IMR-90 (cell line): ENCODE data around the gene P2RX7. TPM values are rescaled to one million over a fixed set of nuclear protein-coding genes. Genes with fewer than 3 reads are reported as not detected.

Experiments used
- ATAC-seq: fragments of 200-7000 bp; cut with Tn5 transposase; 2 replicates; pipeline ENCODE4 v1.9.1; 2020; ENCODE audit warnings: low read depth, mild to moderate bottlenecking, moderate library complexity
- BruUV-seq: library from RNA; stranded (reverse); fragments of 400-500 nt; replicated peaks from 2 replicates; lab custom pipeline; 2021; lab: Mats Ljungman, UMichigan
- CTCF ChIA-PET: fragments of 300-600 bp; formaldehyde crosslinking; extraction: SDS; loops from one replicate; lab custom pipeline; 2021; ENCODE audit warnings: antibody characterized with exemption; lab: Yijun Ruan, JAX
- POLR2A ChIA-PET: fragments of 300-600 bp; sonication (Branson Sonifier 250); formaldehyde crosslinking; loops from one replicate; lab custom pipeline; 2022; ENCODE audit warnings: antibody characterized with exemption; ENCODE audit not compliant: unreplicated experiment; lab: Charles Lee
- DNase-seq: peaks from one replicate; pipeline ENCODE4 v3.0.0; 2013
- H2AFZ ChIP-seq: replicated peaks from 2 replicates; pipeline ENCODE3; 2013; ENCODE audit warnings: low read length, mild to moderate bottlenecking; ENCODE audit not compliant: poor library complexity
- H2AK5ac ChIP-seq: 2 replicates; pipeline ENCODE4 v1.6.1; 2013; ENCODE audit warnings: low read depth, low read length, inconsistent platforms
- H2AK9ac ChIP-seq: replicated peaks from 2 replicates; pipeline ENCODE3; 2013; ENCODE audit warnings: mild to moderate bottlenecking, low read depth, low read length, moderate library complexity; ENCODE audit not compliant: poor library complexity
- H2BK120ac ChIP-seq: 2 replicates; pipeline ENCODE4 v1.6.1; 2013; ENCODE audit warnings: low read depth, low read length, inconsistent platforms
- H2BK15ac ChIP-seq: 3 replicates; pipeline ENCODE4 v1.6.1; 2013; ENCODE audit warnings: low read depth, low read length, inconsistent platforms
- H2BK20ac ChIP-seq: 2 replicates; pipeline ENCODE4 v1.6.1; 2013; ENCODE audit warnings: low read depth, mild to moderate bottlenecking, inconsistent platforms, low read length, moderate library complexity
- H2BK5ac ChIP-seq: 2 replicates; pipeline ENCODE4 v1.6.1; 2013; ENCODE audit warnings: mild to moderate bottlenecking, low read depth, low read length, inconsistent platforms; ENCODE audit not compliant: poor library complexity, severe bottlenecking
- H3K14ac ChIP-seq: replicated peaks from 2 replicates; pipeline ENCODE4 v1.6.1; 2013; ENCODE audit warnings: low read depth, low read length, inconsistent platforms
- H3K18ac ChIP-seq: 2 replicates; pipeline ENCODE4 v1.6.1; 2013; ENCODE audit warnings: low read depth, low read length, control low read depth
- H3K23ac ChIP-seq: 2 replicates; pipeline ENCODE4 v1.6.1; 2013; ENCODE audit warnings: low read depth, low read length, inconsistent platforms
- H3K27ac ChIP-seq: 2 replicates; pipeline ENCODE4 v1.5.1; 2013; ENCODE audit warnings: mild to moderate bottlenecking, control low read depth, low read length; ENCODE audit not compliant: insufficient read depth
- H3K27me3 ChIP-seq: 2 replicates; pipeline ENCODE4 v1.6.1; 2013; ENCODE audit warnings: low read length; ENCODE audit not compliant: control insufficient read depth, insufficient read depth
- H3K36me3 ChIP-seq: 2 replicates; pipeline ENCODE4 v1.6.1; 2013; ENCODE audit warnings: low read length, mixed read lengths; ENCODE audit not compliant: control insufficient read depth, insufficient read depth
- H3K4ac ChIP-seq: 2 replicates; pipeline ENCODE4 v1.6.1; 2013; ENCODE audit warnings: low read depth, low read length, inconsistent platforms
- H3K4me1 ChIP-seq: 2 replicates; pipeline ENCODE4 v1.6.1; 2013; ENCODE audit warnings: low read length, mixed read lengths; ENCODE audit not compliant: control insufficient read depth, insufficient read depth
- H3K4me2 ChIP-seq: 2 replicates; pipeline ENCODE4 v1.6.1; 2013; ENCODE audit warnings: low read depth, mild to moderate bottlenecking, control low read depth, low read length, moderate library complexity
- H3K4me3 ChIP-seq: 2 replicates; pipeline ENCODE4 v1.5.1; 2013; ENCODE audit warnings: low read depth, mild to moderate bottlenecking, control low read depth, low read length, moderate library complexity; ENCODE audit not compliant: insufficient read depth
- H3K56ac ChIP-seq: 2 replicates; pipeline ENCODE4 v1.6.1; 2013; ENCODE audit warnings: low read length, inconsistent platforms; ENCODE audit not compliant: insufficient read depth; ENCODE audit errors: extremely low read depth
- H3K79me1 ChIP-seq, 2 experiments: 2 replicates each; pipeline ENCODE4 v1.6.1; 2013; ENCODE audit warnings: low read length in 2 of 2, inconsistent platforms in 1 of 2, low read depth in 1 of 2
- H3K9ac ChIP-seq: 2 replicates; pipeline ENCODE4 v1.6.1; 2013; ENCODE audit warnings: low read depth, low read length, control low read depth
- H3K9me1 ChIP-seq: 2 replicates; pipeline ENCODE4 v1.6.1; 2013; ENCODE audit warnings: low read length, inconsistent platforms; ENCODE audit not compliant: insufficient read depth
- H3K9me3 ChIP-seq: 2 replicates; pipeline ENCODE4 v1.6.1; 2013; ENCODE audit warnings: low read length; ENCODE audit not compliant: control insufficient read depth, insufficient read depth
- H4K20me1 ChIP-seq: 2 replicates; pipeline ENCODE4 v1.6.1; 2013; ENCODE audit warnings: low read length, inconsistent platforms; ENCODE audit not compliant: insufficient read depth
- H4K5ac ChIP-seq: 2 replicates; pipeline ENCODE4 v1.6.1; 2013; ENCODE audit warnings: mild to moderate bottlenecking, low read depth, low read length, control low read depth
- H4K8ac ChIP-seq, 2 experiments: 2 replicates each; pipeline ENCODE4 v1.6.1; 2013; ENCODE audit warnings: low read depth in 2 of 2, low read length in 2 of 2, control low read depth in 1 of 2, inconsistent platforms in 1 of 2
- H4K91ac ChIP-seq: 2 replicates; pipeline ENCODE4 v1.6.1; 2013; ENCODE audit warnings: low read depth, low read length, inconsistent platforms; ENCODE audit not compliant: insufficient read depth
- BHLHE40 ChIP-seq: fragments of 150-350 bp; IDR thresholded peaks from 2 replicates; pipeline ENCODE4 v1.6.1; 2016; ENCODE audit warnings: mild to moderate bottlenecking, low read depth, low read length
- CEBPB ChIP-seq: IDR thresholded peaks from 2 replicates; pipeline ENCODE4 v1.6.1; 2012; ENCODE audit warnings: low read depth, low read length, improper control_type of control experiment
- CHD1 ChIP-seq: IDR thresholded peaks from 2 replicates; pipeline ENCODE4 v1.6.1; 2012; ENCODE audit warnings: low read depth, low read length, improper control_type of control experiment
- CTCF ChIP-seq: conservative IDR thresholded peaks from 2 replicates; pipeline ENCODE4 v1.5.1; 2012; ENCODE audit warnings: mild to moderate bottlenecking, low read depth, low read length, improper control_type of control experiment
- ELK1 ChIP-seq: fragments of 150-350 bp; IDR thresholded peaks from 2 replicates; pipeline ENCODE4 v1.6.1; 2016; ENCODE audit warnings: low read depth, mild to moderate bottlenecking, low read length, moderate library complexity, borderline replicate concordance
- FOS ChIP-seq: fragments of 150-350 bp; IDR thresholded peaks from 2 replicates; pipeline ENCODE4 v1.6.1; 2016; ENCODE audit warnings: low read depth, low read length
- MAFK ChIP-seq: IDR thresholded peaks from 2 replicates; pipeline ENCODE4 v1.6.1; 2012; ENCODE audit warnings: low read depth, low read length, improper control_type of control experiment
- MAZ ChIP-seq: IDR thresholded peaks from 2 replicates; pipeline ENCODE4 v1.6.1; 2012; ENCODE audit warnings: low read depth, mild to moderate bottlenecking, low read length, improper control_type of control experiment, moderate library complexity, borderline replicate concordance
- MXI1 ChIP-seq: IDR thresholded peaks from 2 replicates; pipeline ENCODE4 v1.6.1; 2012; ENCODE audit warnings: low read depth, mild to moderate bottlenecking, low read length, moderate library complexity, borderline replicate concordance
- NFE2L2 ChIP-seq: fragments of 150-350 bp; IDR thresholded peaks from 2 replicates; pipeline ENCODE4 v1.6.1; 2016; ENCODE audit warnings: low read depth, mild to moderate bottlenecking, low read length
- POLR2A ChIP-seq: IDR thresholded peaks from 2 replicates; pipeline ENCODE4 v1.6.1; 2012; ENCODE audit warnings: mild to moderate bottlenecking, low read depth, low read length
- RAD21 ChIP-seq: IDR thresholded peaks from 2 replicates; pipeline ENCODE4 v1.6.1; 2012; ENCODE audit warnings: low read length, improper control_type of control experiment
- RCOR1 ChIP-seq: IDR thresholded peaks from 2 replicates; pipeline ENCODE4 v1.6.1; 2012; ENCODE audit warnings: mild to moderate bottlenecking, low read length, improper control_type of control experiment; ENCODE audit not compliant: insufficient replicate concordance
- RFX5 ChIP-seq: IDR thresholded peaks from 2 replicates; pipeline ENCODE4 v1.8.0; 2012; ENCODE audit warnings: low read depth, mild to moderate bottlenecking, low read length, moderate library complexity
- SMC3 ChIP-seq: fragments of 150-350 bp; IDR thresholded peaks from 2 replicates; pipeline ENCODE4 v1.6.1; 2016; ENCODE audit warnings: low read depth, mild to moderate bottlenecking, antibody characterized with exemption, low read length, moderate library complexity
- USF2 ChIP-seq: fragments of 150-350 bp; IDR thresholded peaks from 2 replicates; pipeline ENCODE4 v1.6.1; 2017; ENCODE audit warnings: mild to moderate bottlenecking, antibody characterized with exemption, low read length, low read depth
- WGBS, 2 experiments: methylation state at CpG; one replicate each; pipeline versions ENCODE4 v1.1.5 to v1.1.7; 2013; ENCODE audit warnings: missing lambda C conversion rate in 2 of 2; ENCODE audit not compliant: insufficient read length in 1 of 2; ENCODE audit errors: extremely low coverage in 2 of 2; 5-methylcytosine and 5-hydroxymethylcytosine counted together
- dilution Hi-C: fragments of 300-500 bp; cut with HindIII; formaldehyde crosslinking; loops from one replicate; pipeline ENCODE4 v1.14.3; 2018; ENCODE audit warnings: low sequenced_read_pairs; ENCODE audit not compliant: unreplicated experiment
- in situ Hi-C: fragments of 300-500 bp; cut with MboI; formaldehyde crosslinking; loops from 3 replicates; pipeline ENCODE4 v1.14.3; 2019; ENCODE audit warnings: low sequenced_read_pairs, inconsistent platforms, mixed read lengths
- intact Hi-C: fragments of 100-400 bp; cut with micrococcal nuclease; formaldehyde crosslinking; loops from 2 replicates; pipeline ENCODE4 v1.10.0; 2022
- polyA plus RNA-seq, 3 experiments: library from polyadenylated mRNA; depleted of rRNA; stranded (reverse); fragments of >200 nt; gene quantifications; 2 replicates each; pipeline ENCODE4 v1.2.3, GENCODE V29; 2012; ENCODE audit warnings: low replicate concordance in 1 of 3
- total RNA-seq: library from RNA; depleted of rRNA; stranded (reverse); fragments of >200 nt; gene quantifications from 2 replicates; pipeline ENCODE4 v1.2.3, GENCODE V29; 2012

Gene P2RX7
- total and polyA plus RNA-seq, 2 of the 4 experiments (the other 2 are of a cell fraction), result 0.07 to 0.18 TPM

- H3K56ac ChIP-seq, result no peak overlapping the region
- no peaks in the 10 kb centered on the region for H4K20me1 ChIP-seq
- BruUV-seq, result no TSS peak
- ATAC-seq (no peak), DNase-seq (no peak)
- H2BK20ac ChIP-seq, result no peak overlapping the region
- H2AK9ac ChIP-seq, result no peak overlapping the region
- intact Hi-C loops, result no loop called here
- no peak overlapping the region for H3K14ac ChIP-seq
- no peak overlapping the region for H3K27ac ChIP-seq
- no peak overlapping the region for H2AFZ ChIP-seq
- no peak overlapping the region for H2AK5ac ChIP-seq
- H3K4me2 ChIP-seq, result no peak overlapping the region
- no peak overlapping the region for H3K9ac ChIP-seq
- 94% methylated on average over 10 of the region's 16 CpGs; no CpG with 5 or more reads in 1 of the 2 experiments for WGBS, 2 experiments
- no peaks in the 10 kb centered on the region for H3K9me3 ChIP-seq
- no peak overlapping the region for H2BK120ac ChIP-seq
- CTCF ChIA-PET, result no interaction called here
- dilution Hi-C loops, result no loop called here
- no peak overlapping the region for H3K4ac ChIP-seq
- H3K27me3 ChIP-seq, result no peaks in the 10 kb centered on the region
- no peaks in the 10 kb centered on the region for H3K9me1 ChIP-seq
- H4K91ac ChIP-seq, result no peak overlapping the region
- no peaks in the 10 kb centered on the region for H3K79me1 ChIP-seq
- H4K5ac ChIP-seq, result no peak overlapping the region
- no peak overlapping the region for H3K23ac ChIP-seq
- H3K18ac ChIP-seq, result no peak overlapping the region
- H3K36me3 ChIP-seq, result peaks cover 4% of the 10 kb centered on the region; the same call in 1 of the 2 replicates
- in situ Hi-C loops, result no loop called here
- no peak overlapping the region for H2BK15ac ChIP-seq
- POLR2A ChIA-PET, result no interaction called here
- no peak overlapping the region for H3K4me3 ChIP-seq
- no peaks in the 10 kb centered on the region for H3K4me1 ChIP-seq
- H4K8ac ChIP-seq, result no peak overlapping the region
- H2BK5ac ChIP-seq, result no peak overlapping the region
- TF ChIP-seq FOS (no peak), ELK1 (no peak), MAZ (no peak), CEBPB (no peak), BHLHE40 (no peak), MXI1 (no peak), SMC3 (no peak), NFE2L2 (no peak), RAD21 (no peak), CHD1 (no peak), CTCF (no peak), POLR2A (no peak), MAFK (no peak), USF2 (no peak), RCOR1 (no peak), RFX5 (no peak)
Observed at GRCh38 chr12:121232163-121232562, 99.5 kb downstream of the P2RX7 start.
